Right atrium auricular region (tissue), 2 donors: ENCODE measurements around the gene ESRRA. TPM values are rescaled to one million over a fixed set of nuclear protein-coding genes. Genes with fewer than 3 reads are reported as not detected.

Experiments used
- DNase-seq: peaks from one replicate; pipeline ENCODE4 v3.0.0-alpha.2; 2019; ENCODE audit warnings: low spot score
- H3K27ac ChIP-seq, 2 donors: fragments of 200-600 bp; sonication (generic); 1 replicate in 1 of 2; 2 replicates in 1 of 2; pipeline ENCODE4 v1.5.1; 2016 to 2019
- H3K27me3 ChIP-seq, 2 donors: fragments of 200-600 bp; sonication (generic); one replicate each; pipeline versions ENCODE4 v1.5.1 to v1.6.0; 2017 to 2019
- H3K36me3 ChIP-seq: fragments of 200-600 bp; sonication (generic); one replicate; pipeline ENCODE4 v1.5.1; 2016
- H3K4me1 ChIP-seq, 2 donors: fragments of 200-600 bp; sonication (generic); one replicate each; pipeline versions ENCODE4 v1.5.1 to v1.6.0; 2017 to 2019
- H3K4me3 ChIP-seq, 2 donors: fragments of 200-600 bp; sonication (generic); 1 replicate in 1 of 2; 2 replicates in 1 of 2; pipeline ENCODE4 v1.5.1; 2017 to 2019; ENCODE audit warnings: mild to moderate bottlenecking in 1 of 2, moderate library complexity in 1 of 2
- H3K9me3 ChIP-seq, 2 donors: fragments of 200-600 bp; sonication (generic); one replicate each; pipeline ENCODE4 v1.5.1; 2019
- CTCF ChIP-seq, 2 donors: fragments of 200-600 bp; sonication (generic); IDR thresholded peaks; one replicate each; pipeline ENCODE4 v1.5.1; 2019; ENCODE audit warnings: antibody characterized with exemption in 2 of 2
- total RNA-seq, 2 donors: library from RNA; depleted of rRNA; stranded (reverse); fragments of >200 nt; gene quantifications; one replicate each; pipeline ENCODE4 v1.1.0, GENCODE V29; 2016

Gene ESRRA
- 100 to 1,000 TPM; 164 to 190 TPM for total RNA-seq

GRCh38 chr11:64305075-64305690 lies at the start of gene ESRRA:
Gene ESRRA, plus strand, starts transcription at chr11:64305524. Its CDS starts 1,656 bp downstream, at chr11:64307180.
- Histone ChIP-seq H3K9me3 (no peaks in the 10 kb centered on the region), H3K27ac (peak within 1 kb of the TSS; percentile 95 to 97), H3K27me3 (peaks cover 0 to 4% of the 10 kb centered on the region in 2 donors), H3K4me3 (peak within 1 kb of the TSS; percentile 82 to 87), H3K36me3 (peaks cover 8% of the 10 kb centered on the region), H3K4me1 (peaks cover 0 to 36% of the 10 kb centered on the region in 2 donors)
- peak; percentile 100 for DNase-seq
- no peak for TF ChIP-seq CTCF (IDR thresholded peaks at IDR 0.05)

- Histone ChIP-seq H3K36me3 (peaks cover 43% of the 10 kb centered on the region), H3K27ac (no peak overlapping the region), H3K9me3 (no peaks in the 10 kb centered on the region), H3K4me1 (peaks cover 0 to 23% of the 10 kb centered on the region in 2 donors), H3K4me3 (no peak overlapping the region), H3K27me3 (no peaks in the 10 kb centered on the region)
- DNase-seq = no peak
- TF ChIP-seq CTCF (IDR thresholded peaks at IDR 0.05) = no peak
These were observed 49.0 kb upstream of the ESRRA start for GRCh38 chr11:64256300-64256699.

GRCh38 chr11:64258356-64258755 lies 47.0 kb upstream of the ESRRA start:
- Histone ChIP-seq H3K4me1 (peaks cover 0 to 5% of the 10 kb centered on the region in 2 donors), H3K4me3 (no peak overlapping the region), H3K9me3 (no peaks in the 10 kb centered on the region), H3K36me3 (peaks cover 56% of the 10 kb centered on the region), H3K27me3 (no peaks in the 10 kb centered on the region), H3K27ac (no peak overlapping the region)
- no peak for DNase-seq
- TF ChIP-seq CTCF (IDR thresholded peaks at IDR 0.05) = no peak

GRCh38 chr11:64258946-64259532 lies 46.3 kb upstream of the ESRRA start:
- H3K27ac ChIP-seq = no peak overlapping the region
- H3K36me3 ChIP-seq = peaks cover 63% of the 10 kb centered on the region
- H3K4me1 ChIP-seq = no peaks in the 10 kb centered on the region
- H3K27me3 ChIP-seq = no peaks in the 10 kb centered on the region
- TF ChIP-seq CTCF (IDR thresholded peaks at IDR 0.05) = no peak
- H3K4me3 ChIP-seq = no peak overlapping the region
- no peak for DNase-seq
- no peaks in the 10 kb centered on the region for H3K9me3 ChIP-seq

- Histone ChIP-seq H3K4me1 (no peaks in the 10 kb centered on the region), H3K27me3 (no peaks in the 10 kb centered on the region), H3K27ac (no peak overlapping the region), H3K36me3 (peaks cover 61% of the 10 kb centered on the region), H3K9me3 (no peaks in the 10 kb centered on the region), H3K4me3 (no peak overlapping the region)
- DNase-seq = no peak
- no peak for TF ChIP-seq CTCF (IDR thresholded peaks at IDR 0.05)
These were observed 45.7 kb upstream of the ESRRA start for GRCh38 chr11:64259533-64260067.
